NT2/D1 (cell line): ENCODE data around the gene KHDRBS1.

Experiments
- SUZ12 ChIP-seq: IDR thresholded peaks from 2 replicates; pipeline ENCODE4 v1.6.1; 2011; ENCODE audit not compliant: insufficient read length, insufficient read depth; ENCODE audit errors: extremely low read depth
- YY1 ChIP-seq: IDR thresholded peaks from 2 replicates; pipeline ENCODE4 v1.6.1; 2011; ENCODE audit not compliant: insufficient read length, insufficient read depth
- ZNF274 ChIP-seq: IDR thresholded peaks from 2 replicates; pipeline ENCODE4 v1.6.1; 2011; ENCODE audit warnings: mild to moderate bottlenecking, low read depth, low read length

DNA sequence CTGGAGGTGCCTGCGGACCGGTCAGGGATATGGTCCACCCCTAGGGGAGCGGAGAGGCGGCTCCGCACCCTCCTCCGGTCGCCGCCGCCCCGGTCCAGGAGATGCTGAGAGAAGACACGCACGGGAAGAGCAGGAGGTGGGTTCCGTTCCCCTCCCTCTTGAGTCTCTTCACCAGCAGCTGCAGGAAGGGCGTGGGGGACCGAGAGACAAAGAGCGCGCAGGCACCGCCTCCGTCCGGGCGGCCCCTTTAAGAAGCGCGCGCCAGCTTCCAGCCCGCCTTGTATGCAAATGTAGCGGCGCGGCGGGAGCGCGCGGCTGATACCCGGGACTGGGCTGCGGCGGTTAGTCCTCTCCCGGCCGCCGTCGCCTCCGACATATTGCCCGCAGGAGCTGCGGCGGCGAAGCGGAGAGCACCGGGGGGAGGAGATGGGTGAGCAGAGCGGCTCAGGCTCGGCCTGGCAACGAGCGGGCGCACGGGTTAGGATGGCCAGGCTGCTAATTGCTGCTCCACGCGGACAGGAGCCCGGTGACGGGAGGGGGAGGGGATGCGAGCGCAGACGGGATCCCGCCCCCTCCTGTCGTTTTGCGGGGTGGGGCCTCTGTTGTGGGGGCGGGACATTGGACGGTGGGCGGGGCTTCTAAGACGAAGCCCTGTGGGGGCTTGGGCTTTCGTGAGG lies 59.1 kb downstream of the KHDRBS1 start, which contains the start of gene TMEM39B:
- TF ChIP-seq YY1 (no peak), ZNF274 (no peak), SUZ12 (no peak)
